ENCODE measurements around the gene GLUL.
"Not testable (repeated sequence)": the region's sequence is repeated elsewhere in the genome, so short reads cannot be mapped to it uniquely, and the experiment has no call there.

Gene GLUL

GRCh38 chr1:182394055-182394775, 2.6 kb upstream of the GLUL start:
- DNase-seq (ENCODE audit: low read depth, low spot score), result no peak

GRCh38 chr1:182392050-182393028, 749 bp upstream of the GLUL start:
- DNase-seq (ENCODE audit: low read depth, low spot score), result no peak

GRCh38 chr1:182391028-182391361, 595 bp downstream of the GLUL start:
- DNase-seq (ENCODE audit: low read depth, low spot score), result no peak

GRCh38 chr1:182389619-182390047, 2.0 kb downstream of the GLUL start:
- no peak for DNase-seq (ENCODE audit: low read depth, low spot score)

- DNase-seq (ENCODE audit: low read depth, low spot score), result no peak
Observed at GRCh38 chr1:182388392-182389134, 3.0 kb downstream of the GLUL start.

- no peak for DNase-seq (ENCODE audit: low read depth, low spot score)
Observed at GRCh38 chr1:182387566-182387965, 4.0 kb downstream of the GLUL start.

GRCh38 chr1:182386980-182387379, 4.6 kb downstream of the GLUL start:
- DNase-seq (ENCODE audit: low read depth, low spot score), result no peak

- no peak for DNase-seq (ENCODE audit: low read depth, low spot score)
Observed at GRCh38 chr1:182385885-182386853, 5.4 kb downstream of the GLUL start.

- no peak for DNase-seq (ENCODE audit: low read depth, low spot score)
Observed at GRCh38 chr1:182384387-182384960, 7.1 kb downstream of the GLUL start.

GRCh38 chr1:182383934-182384333, 7.7 kb downstream of the GLUL start:
- no peak for DNase-seq (ENCODE audit: low read depth, low spot score)

GRCh38 chr1:182383037-182383661, 8.4 kb downstream of the GLUL start:
- no peak for DNase-seq (ENCODE audit: low read depth, low spot score)

GRCh38 chr1:182381962-182382819, 9.4 kb downstream of the GLUL start:
- no peak for DNase-seq (ENCODE audit: low read depth, low spot score)

GRCh38 chr1:182380199-182380598, 11.4 kb downstream of the GLUL start:
- DNase-seq (ENCODE audit: low read depth, low spot score), result no peak

GRCh38 chr1:182379781-182380180, 11.8 kb downstream of the GLUL start:
- not testable (repeated sequence) for DNase-seq (ENCODE audit: low read depth, low spot score)

GRCh38 chr1:182376936-182377574, 14.5 kb downstream of the GLUL start:
- no peak for DNase-seq (ENCODE audit: low read depth, low spot score)

GRCh38 chr1:182374101-182374834, 17.3 kb downstream of the GLUL start:
- DNase-seq (ENCODE audit: low read depth, low spot score), result no peak

- DNase-seq (ENCODE audit: low read depth, low spot score), result no peak
Observed at GRCh38 chr1:182370532-182370931, 21.1 kb downstream of the GLUL start.

GRCh38 chr1:182368903-182369302, 22.7 kb downstream of the GLUL start:
- no peak for DNase-seq (ENCODE audit: low read depth, low spot score)

Data from activated naive CD8-positive, alpha-beta T cell treated with anti-CD3 and anti-CD28 coated beads, Interleukin-2, amount 50 U/mL, for 16 hours (primary cell).